HepG2 (cell line): Measurements from ENCODE around the gene NPW. TPM values are rescaled to one million over a fixed set of nuclear protein-coding genes. Genes with fewer than 3 reads are reported as not detected.
A peak's percentile ranks its signal among the peaks of the same experiment; 100 is the strongest.

Source experiments
- AFF4 ChIP-seq: sonication (generic); formaldehyde crosslinking; IDR thresholded peaks from 2 replicates; pipeline ENCODE4 v1.4.0; 2020; ENCODE audit warnings: missing genetic modification reagents
- ATF1 ChIP-seq: IDR thresholded peaks from 2 replicates; pipeline ENCODE4 v1.6.1; 2016; ENCODE audit warnings: mild to moderate bottlenecking, control low read depth
- CBX1 ChIP-seq: IDR thresholded peaks from one replicate; pipeline ENCODE4 v1.6.1; 2016; ENCODE audit warnings: antibody characterized with exemption, low read depth
- ISX ChIP-seq: sonication (generic); formaldehyde crosslinking; conservative IDR thresholded peaks from 2 replicates; pipeline ENCODE4 v1.5.0; 2020; ENCODE audit warnings: missing genetic modification reagents
- NFIB ChIP-seq: sonication (generic); formaldehyde crosslinking; IDR thresholded peaks from 2 replicates; pipeline ENCODE4 v1.9.0; 2021; ENCODE audit warnings: missing genetic modification reagents, mild to moderate bottlenecking, borderline replicate concordance
- PAXIP1 ChIP-seq: sonication (generic); formaldehyde crosslinking; conservative IDR thresholded peaks from 2 replicates; pipeline ENCODE4 v1.4.0; 2020; ENCODE audit warnings: mild to moderate bottlenecking, missing genetic modification reagents, moderate library complexity
- RAD21 ChIP-seq: fragments of 450-650 bp; formaldehyde crosslinking; IDR thresholded peaks from 2 replicates; pipeline ENCODE4 v1.5.0; 2020; ENCODE audit warnings: mild to moderate bottlenecking
- SP1 ChIP-seq, 2 experiments: fragments of 450-650 bp in 1 of 2; sonication (generic) in 1 of 2; formaldehyde crosslinking in 1 of 2; IDR thresholded peaks; 2 replicates each; pipeline versions ENCODE4 v1.4.0 to v1.6.1; 2016 to 2020; ENCODE audit warnings: missing genetic modification reagents in 1 of 2
- USF2 ChIP-seq, 2 experiments: sonication (generic) in 1 of 2; formaldehyde crosslinking in 1 of 2; IDR thresholded peaks; 2 replicates each; pipeline versions ENCODE4 v1.5.1 to v1.6.1; 2011 to 2020; ENCODE audit warnings: borderline replicate concordance in 1 of 2, low read depth in 1 of 2, low read length in 1 of 2, mild to moderate bottlenecking in 1 of 2, missing genetic modification reagents in 1 of 2, moderate library complexity in 1 of 2
- ZFX ChIP-seq: sonication (generic); formaldehyde crosslinking; IDR thresholded peaks from 2 replicates; pipeline ENCODE4 v1.4.0; 2020; ENCODE audit warnings: mild to moderate bottlenecking, low read depth, missing genetic modification reagents, moderate library complexity
- ZMAT5 ChIP-seq: sonication (generic); formaldehyde crosslinking; IDR thresholded peaks from 2 replicates; pipeline ENCODE4 v1.5.0; 2020; ENCODE audit warnings: mild to moderate bottlenecking, low read depth, missing genetic modification reagents, borderline replicate concordance
- ZNF20 ChIP-seq: sonication (generic); formaldehyde crosslinking; IDR thresholded peaks from 2 replicates; pipeline ENCODE4 v1.4.0; 2020; ENCODE audit warnings: mild to moderate bottlenecking, moderate library complexity, missing genetic modification reagents
- ZNF710 ChIP-seq: sonication (generic); formaldehyde crosslinking; IDR thresholded peaks from 2 replicates; pipeline ENCODE4 v1.5.0; 2020; ENCODE audit warnings: mild to moderate bottlenecking, missing genetic modification reagents, borderline replicate concordance
- ZNF766 ChIP-seq: sonication (generic); formaldehyde crosslinking; IDR thresholded peaks from 2 replicates; pipeline ENCODE4 v1.5.0; 2020; ENCODE audit warnings: missing genetic modification reagents, borderline replicate concordance
- ZNF781 ChIP-seq: sonication (generic); formaldehyde crosslinking; IDR thresholded peaks from 2 replicates; pipeline ENCODE4 v1.5.1; 2020; ENCODE audit warnings: borderline replicate concordance, mild to moderate bottlenecking, missing genetic modification reagents; ENCODE audit errors: not compliant biosample characterization
- polyA plus RNA-seq, 8 experiments: library from polyadenylated mRNA; depleted of rRNA in 3 of 8; stranded (reverse) in 7 of 8; unstranded in 1 of 8; fragments of >200 nt; fragmentation: Illumina TruSeq in 4 of 8; extraction: Trizol in 4 of 8; gene quantifications; 2 replicates each; pipeline versions ENCODE4 v1.2.1 to v1.2.3, GENCODE V29; 2011 to 2016; ENCODE audit warnings: low read depth in 4 of 8, missing spikeins in 1 of 8, mixed read lengths in 1 of 8; ENCODE audit not compliant: insufficient read depth in 1 of 8
- total RNA-seq, 5 experiments: library from RNA; depleted of rRNA; stranded (reverse); fragments of >200 nt; fragmentation: Illumina TruSeq; extraction: Trizol; gene quantifications; 2 replicates each; pipeline ENCODE4 v1.2.3, GENCODE V29; 2016; ENCODE audit warnings: low read depth in 1 of 5

The NPW gene
- total and polyA plus RNA-seq, 2 of the 13 experiments (the other 11 are each of a cell fraction or from before 2014, with no cell fraction given) = 0.24 to 0.97 TPM

- no peak for TF ChIP-seq NFIB (CRISPR knock-in tag)
- peak; percentile 15; the same call in 1 of the 2 replicates for TF ChIP-seq RAD21 (CRISPR knock-in tag)
- no peak for TF ChIP-seq AFF4
- TF ChIP-seq ZNF781 (CRISPR knock-in tag) = peak; percentile 40
- TF ChIP-seq ZMAT5 (CRISPR knock-in tag) = no peak
- TF ChIP-seq CBX1 = peak; percentile 91
- TF ChIP-seq ISX = no peak
- no peak; the same call in 1 of the 2 replicates for TF ChIP-seq ZNF710 (CRISPR knock-in tag)
- peak; percentile 100 for TF ChIP-seq ATF1 (CRISPR knock-in tag)
- no peak; the same call in none of the 2 replicates for TF ChIP-seq PAXIP1
- TF ChIP-seq ZFX (CRISPR knock-in tag) = peak; percentile 91
- TF ChIP-seq USF2 (IDR thresholded peaks at IDR 0.05; ENCODE audit: low read depth, low read length) = no peak
- TF ChIP-seq USF2 (CRISPR knock-in tag; IDR thresholded peaks at IDR 0.05; ENCODE audit: borderline replicate concordance) = no peak
- peak; percentile 6; the same call in 1 of the 2 replicates for TF ChIP-seq ZNF766 (CRISPR knock-in tag)
- no peak for TF ChIP-seq SP1 (IDR thresholded peaks at IDR 0.05)
- peak; percentile 92 for TF ChIP-seq SP1 (CRISPR knock-in tag; IDR thresholded peaks at IDR 0.05)
- no peak for TF ChIP-seq ZNF20
Observed at GRCh38 chr16:1971796-1972489, 47.6 kb upstream of the NPW start, which contains the start of gene TBL3 (continued).
